ENCODE results near the gene CCSER1. TPM values are rescaled to one million over a fixed set of nuclear protein-coding genes. Genes with fewer than 3 reads are reported as not detected.

CCSER1 gene
- total and polyA plus RNA-seq, 2 experiments from 2014 or later: 2.9 to 3.4 TPM

GRCh38 chr4:90815569-90815968 is 688.4 kb downstream of the CCSER1 start (continued):
- TF ChIP-seq ETS1 (IDR thresholded peaks at IDR 0.05) (no peak), EZH2 (IDR thresholded peaks at IDR 0.05; ENCODE audit: low read depth, unreplicated experiment) (no peak)

- ATAC-seq: peak; percentile 67
- peaks cover 41% of the 10 kb centered on the region for H3K36me3 Mint-ChIP-seq (ENCODE audit: low read depth)
Observed at GRCh38 chr4:90816754-90817153, 689.6 kb downstream of the CCSER1 start.

GRCh38 chr4:90824266-90825150 is 697.3 kb downstream of the CCSER1 start:
- Mint-ChIP-seq H3K4me1 (peaks cover 17% of the 10 kb centered on the region), H3K9me3 (no peaks in the 10 kb centered on the region; the same call in none of the 3 replicates), H3K27ac (peak overlapping the region; percentile 86), H3K36me3 (ENCODE audit: low read depth) (peaks cover 18% of the 10 kb centered on the region), H3K27me3 (ENCODE audit: insufficient read depth, low read depth, poor library complexity) (no peaks in the 10 kb centered on the region), H3K4me3 (no peak overlapping the region)
- Histone ChIP-seq H3K4me2 (no peak overlapping the region), H3F3A (replicated peaks; ENCODE audit: low read depth) (no peaks in the 10 kb centered on the region), H2AFZ (no peak overlapping the region), H3K9me2 (ENCODE audit: insufficient read depth) (peaks cover 3% of the 10 kb centered on the region; the same call in 1 of the 2 replicates), H3K4me1 (ENCODE audit: insufficient read depth) (peaks cover 9% of the 10 kb centered on the region), H3K4me3 (no peak overlapping the region), H3K27me3 (ENCODE audit: insufficient read depth) (no peaks in the 10 kb centered on the region), H3K36me3 (ENCODE audit: insufficient read depth) (no peaks in the 10 kb centered on the region), H3K27ac (ENCODE audit: low read depth) (no peak overlapping the region), H3K79me2 (replicated peaks; ENCODE audit: insufficient read depth) (no peaks in the 10 kb centered on the region), H4K20me1 (replicated peaks; ENCODE audit: insufficient read depth) (no peaks in the 10 kb centered on the region)
- no peak for DNase-seq (ENCODE audit: low spot score)
- ATAC-seq: no peak
- TF ChIP-seq STAT1 (IDR thresholded peaks at IDR 0.05; ENCODE audit: unreplicated experiment): no peak
- no peak for TF ChIP-seq CTCF (conservative IDR thresholded peaks at IDR 0.05; ENCODE audit: low read depth in 2 of 2)
- no peak for TF ChIP-seq ZNF331 (CRISPR knock-in tag; IDR thresholded peaks at IDR 0.05; ENCODE audit: low read depth)
- TF ChIP-seq CREB1 (CRISPR knock-in tag; IDR thresholded peaks at IDR 0.05; ENCODE audit: low read depth): no peak
- TF ChIP-seq ZNF114 (CRISPR knock-in tag; IDR thresholded peaks at IDR 0.05): no peak
- TF ChIP-seq JUNB (IDR thresholded peaks at IDR 0.05; ENCODE audit: unreplicated experiment): no peak
- TF ChIP-seq REST (IDR thresholded peaks at IDR 0.05; ENCODE audit: unreplicated experiment): no peak
- no peak for TF ChIP-seq EZH2phosphoT487 (IDR thresholded peaks at IDR 0.05; ENCODE audit: unreplicated experiment)

More at GRCh38 chr4:90816754-90817153, 689.6 kb downstream of the CCSER1 start:
- no peak overlapping the region for H3K27ac ChIP-seq (ENCODE audit: low read depth)
- 0 out of 2 replicates have a peak, but pooled peaks cover 4% of the 10 kb centered on the region for H3K9me2 ChIP-seq (ENCODE audit: insufficient read depth)
- H4K20me1 ChIP-seq (replicated peaks; ENCODE audit: insufficient read depth): no peaks in the 10 kb centered on the region
- peak overlapping the region; percentile 30; the same call in 1 of the 2 replicates for H3K4me2 ChIP-seq
- DNase-seq (ENCODE audit: low spot score): peak; percentile 26
- peaks cover 38% of the 10 kb centered on the region for H3K9me3 Mint-ChIP-seq
- no peaks in the 10 kb centered on the region for H3F3A ChIP-seq (replicated peaks; ENCODE audit: low read depth)
- H3K4me3 Mint-ChIP-seq: no peak overlapping the region
- H3K27me3 ChIP-seq (ENCODE audit: insufficient read depth): no peaks in the 10 kb centered on the region
- H3K36me3 ChIP-seq (ENCODE audit: insufficient read depth): no peaks in the 10 kb centered on the region; the same call in 1 of the 2 replicates
- no peak overlapping the region for H3K27ac Mint-ChIP-seq
- TF ChIP-seq ZNF114 (CRISPR knock-in tag; IDR thresholded peaks at IDR 0.05) (no peak), ETS1 (IDR thresholded peaks at IDR 0.05) (no peak), NANOG (IDR thresholded peaks at IDR 0.05; ENCODE audit: borderline replicate concordance) (peak; percentile 52; the same call in 1 of the 2 replicates)
- H3K4me3 ChIP-seq: no peak overlapping the region
- peaks cover 16% of the 10 kb centered on the region for H3K4me1 Mint-ChIP-seq
- H3K27me3 Mint-ChIP-seq (ENCODE audit: insufficient read depth, low read depth, poor library complexity): no peaks in the 10 kb centered on the region
- peaks cover 4% of the 10 kb centered on the region; the same call in 1 of the 2 replicates for H3K4me1 ChIP-seq (ENCODE audit: insufficient read depth)
- H2AFZ ChIP-seq: no peak overlapping the region
- no peaks in the 10 kb centered on the region for H3K79me2 ChIP-seq (replicated peaks; ENCODE audit: insufficient read depth)
